ENCODE measurements around the gene ZGRF1.
"Not testable (repeated sequence)": the region's sequence is repeated elsewhere in the genome, so short reads cannot be mapped to it uniquely, and the experiment has no call there.

Gene ZGRF1

GRCh38 chr4:112513971-112514646, 122.6 kb downstream of the ZGRF1 start:
- Mint-ChIP-seq H3K27ac (no peak overlapping the region), H3K4me1 (ENCODE audit: low read depth in 2 of 2) (peaks cover 44 to 46% of the 10 kb centered on the region in 2 donors), H3K27me3 (peaks cover 94 to 98% of the 10 kb centered on the region in 2 donors), H3K4me3 (peak overlapping the region; percentile 88 to 90), H3K9me3 (no peaks in the 10 kb centered on the region), H3K36me3 (ENCODE audit: insufficient read depth) (peaks cover 14% of the 10 kb centered on the region)
- ATAC-seq (replicated peaks): no peak
- no peak for DNase-seq

DNA sequence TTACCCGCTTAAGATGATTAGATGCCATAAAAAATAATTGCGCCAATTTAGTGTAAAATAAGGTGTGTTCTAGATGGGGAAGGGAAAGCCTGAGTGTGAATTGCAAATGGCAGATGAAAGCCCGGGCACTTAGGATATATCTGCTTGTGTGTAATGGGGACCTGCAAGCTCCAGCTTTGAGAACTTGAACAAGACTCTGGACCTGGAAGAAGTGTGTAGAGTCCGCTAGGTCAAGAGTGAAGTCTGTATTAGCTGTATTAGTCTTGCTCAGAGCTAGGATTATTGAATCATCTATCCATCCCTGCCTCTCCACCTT, 124.9 kb downstream of the ZGRF1 start:
- Mint-ChIP-seq H3K4me1 (ENCODE audit: low read depth in 2 of 2) (peaks cover 31 to 36% of the 10 kb centered on the region in 2 donors), H3K36me3 (ENCODE audit: insufficient read depth) (peaks cover 11% of the 10 kb centered on the region), H3K9me3 (no peaks in the 10 kb centered on the region), H3K4me3 (no peak overlapping the region), H3K27ac (no peak overlapping the region), H3K27me3 (peaks cover 89 to 98% of the 10 kb centered on the region in 2 donors)
- ATAC-seq (replicated peaks): no peak
- no peak for DNase-seq

DNA sequence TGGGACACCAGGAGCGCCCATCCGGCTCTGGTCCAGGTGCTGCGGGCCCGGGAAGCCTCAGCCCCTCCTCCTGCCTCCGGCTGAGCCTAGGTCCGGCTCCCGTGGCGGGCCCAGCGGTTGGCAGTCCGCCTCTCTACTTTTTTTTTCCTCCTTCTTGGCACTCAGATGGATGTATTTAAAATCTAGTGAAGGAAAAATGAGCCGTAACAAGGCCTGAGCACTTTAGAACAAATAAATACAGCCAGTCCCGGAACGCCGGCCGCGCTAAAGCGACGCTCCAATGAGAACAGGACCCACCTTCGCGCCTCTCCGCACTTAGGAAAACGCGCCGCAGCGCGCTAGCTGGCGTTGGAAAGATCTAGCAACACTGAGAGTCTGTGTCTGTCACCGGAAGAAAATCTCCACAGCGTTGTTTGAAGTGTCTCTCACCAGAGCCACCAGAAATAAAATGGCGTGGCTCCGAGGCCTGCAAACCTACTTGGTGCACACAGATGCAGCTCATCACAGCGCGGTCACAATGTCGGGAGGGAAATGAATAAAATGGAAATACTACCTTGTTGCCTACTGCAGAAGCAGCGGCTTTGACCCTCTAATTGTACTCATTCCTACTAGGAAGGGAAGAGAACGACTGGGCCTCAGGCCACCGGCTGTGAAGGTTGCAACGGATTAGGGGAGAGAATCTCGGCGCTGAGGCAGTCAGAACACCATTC, 125.5 kb downstream of the ZGRF1 start:
- ATAC-seq (replicated peaks) (no peak), DNase-seq (no peak)
- peak overlapping the region in 1 of 2 donors; percentile 60 for H3K4me3 Mint-ChIP-seq
- peaks cover 9% of the 10 kb centered on the region for H3K36me3 Mint-ChIP-seq (ENCODE audit: insufficient read depth)
- H3K27ac Mint-ChIP-seq: no peak overlapping the region
- H3K9me3 Mint-ChIP-seq: no peaks in the 10 kb centered on the region
- peaks cover 28 to 32% of the 10 kb centered on the region in 2 donors for H3K4me1 Mint-ChIP-seq (ENCODE audit: low read depth in 2 of 2)
- peaks cover 89 to 98% of the 10 kb centered on the region in 2 donors for H3K27me3 Mint-ChIP-seq

DNA sequence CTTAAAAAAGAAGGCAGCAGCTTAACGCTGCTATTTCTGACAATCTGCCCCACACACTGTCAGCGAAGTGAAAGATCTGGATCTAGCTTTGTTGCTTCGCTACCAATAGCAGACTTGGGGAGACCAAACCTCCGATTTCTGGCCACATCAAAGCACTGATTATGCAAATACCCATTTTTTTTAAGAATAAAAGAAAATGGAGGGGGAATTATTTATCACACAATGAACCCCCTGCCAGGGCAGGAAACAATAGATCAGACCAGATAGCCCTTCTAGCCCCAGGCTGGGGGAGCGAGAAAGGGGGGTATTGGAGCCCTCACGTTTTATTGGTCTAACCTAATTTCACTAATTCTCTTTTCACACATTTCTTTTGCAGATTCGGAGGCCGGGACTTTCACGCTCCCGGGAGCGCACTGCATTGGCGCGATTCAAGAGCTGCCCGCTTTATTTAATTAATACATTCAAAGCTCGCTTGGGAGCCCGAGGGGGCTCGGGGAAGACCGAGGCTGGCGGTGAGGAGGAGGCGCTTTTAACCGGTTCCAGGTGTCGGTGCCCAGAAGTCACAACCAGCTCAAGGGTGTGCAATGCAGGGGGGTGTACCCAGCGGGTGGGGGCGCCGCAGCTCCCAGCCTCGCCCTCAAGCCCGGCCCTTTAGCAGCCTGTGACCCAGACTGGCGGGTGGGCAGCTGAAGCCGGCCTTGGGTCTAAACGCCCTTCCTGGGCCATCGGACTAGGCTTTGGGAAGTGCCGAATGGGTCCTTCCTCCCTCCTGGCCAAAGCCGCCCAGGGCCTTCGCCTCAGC, 126.2 kb downstream of the ZGRF1 start:
- Mint-ChIP-seq H3K36me3 (ENCODE audit: insufficient read depth) (peaks cover 5% of the 10 kb centered on the region), H3K27me3 (peaks cover 89 to 98% of the 10 kb centered on the region in 2 donors), H3K4me3 (peak overlapping the region; percentile 54 to 66), H3K4me1 (ENCODE audit: low read depth in 2 of 2) (peaks cover 23 to 28% of the 10 kb centered on the region in 2 donors), H3K9me3 (no peaks in the 10 kb centered on the region), H3K27ac (no peak overlapping the region)
- ATAC-seq (replicated peaks): peak; percentile 44
- DNase-seq: no peak

- Mint-ChIP-seq H3K4me1 (ENCODE audit: low read depth in 2 of 2) (peaks cover 14 to 24% of the 10 kb centered on the region in 2 donors), H3K27me3 (peaks cover 81 to 98% of the 10 kb centered on the region in 2 donors), H3K9me3 (no peaks in the 10 kb centered on the region), H3K4me3 (peak overlapping the region; percentile 54 to 66), H3K27ac (no peak overlapping the region), H3K36me3 (ENCODE audit: insufficient read depth) (peaks cover 5% of the 10 kb centered on the region)
- no peak for ATAC-seq (replicated peaks)
- no peak for DNase-seq
Observed at GRCh38 chr4:112509243-112510141, 127.2 kb downstream of the ZGRF1 start.

- Mint-ChIP-seq H3K27ac (no peak overlapping the region), H3K9me3 (no peaks in the 10 kb centered on the region), H3K4me3 (peak overlapping the region; percentile 54 to 66), H3K27me3 (peaks cover 76 to 93% of the 10 kb centered on the region in 2 donors), H3K4me1 (ENCODE audit: low read depth in 2 of 2) (peaks cover 10 to 18% of the 10 kb centered on the region in 2 donors), H3K36me3 (ENCODE audit: insufficient read depth) (peaks cover 5% of the 10 kb centered on the region)
- no peak for DNase-seq
- no peak for ATAC-seq (replicated peaks)
Observed at GRCh38 chr4:112508356-112508755, 128.4 kb downstream of the ZGRF1 start.

GRCh38 chr4:112504807-112505206, 131.9 kb downstream of the ZGRF1 start:
- Mint-ChIP-seq H3K27me3 (peaks cover 66 to 81% of the 10 kb centered on the region in 2 donors), H3K27ac (no peak overlapping the region), H3K4me3 (no peak overlapping the region), H3K9me3 (no peaks in the 10 kb centered on the region), H3K36me3 (ENCODE audit: insufficient read depth) (peaks cover 2% of the 10 kb centered on the region), H3K4me1 (ENCODE audit: low read depth in 2 of 2) (peaks cover 8 to 11% of the 10 kb centered on the region in 2 donors)
- ATAC-seq (replicated peaks): no peak
- no peak for DNase-seq

GRCh38 chr4:112502871-112503270, 133.8 kb downstream of the ZGRF1 start:
- H3K4me1 Mint-ChIP-seq (ENCODE audit: low read depth in 2 of 2): no peaks in the 10 kb centered on the region
- ATAC-seq (replicated peaks) (no peak), DNase-seq (no peak)
- peaks cover 53 to 81% of the 10 kb centered on the region in 2 donors for H3K27me3 Mint-ChIP-seq
- H3K4me3 Mint-ChIP-seq: no peak overlapping the region
- no peaks in the 10 kb centered on the region for H3K36me3 Mint-ChIP-seq (ENCODE audit: insufficient read depth)
- H3K9me3 Mint-ChIP-seq: no peaks in the 10 kb centered on the region
- no peak overlapping the region for H3K27ac Mint-ChIP-seq

- DNase-seq (no peak), ATAC-seq (replicated peaks) (no peak)
- Mint-ChIP-seq H3K36me3 (ENCODE audit: insufficient read depth) (no peaks in the 10 kb centered on the region), H3K27ac (no peak overlapping the region), H3K27me3 (peaks cover 19 to 26% of the 10 kb centered on the region in 2 donors), H3K9me3 (peaks cover 0 to 11% of the 10 kb centered on the region in 2 donors), H3K4me1 (ENCODE audit: low read depth in 2 of 2) (no peaks in the 10 kb centered on the region), H3K4me3 (no peak overlapping the region)
Observed at GRCh38 chr4:112492321-112492720, 144.4 kb downstream of the ZGRF1 start.

DNA sequence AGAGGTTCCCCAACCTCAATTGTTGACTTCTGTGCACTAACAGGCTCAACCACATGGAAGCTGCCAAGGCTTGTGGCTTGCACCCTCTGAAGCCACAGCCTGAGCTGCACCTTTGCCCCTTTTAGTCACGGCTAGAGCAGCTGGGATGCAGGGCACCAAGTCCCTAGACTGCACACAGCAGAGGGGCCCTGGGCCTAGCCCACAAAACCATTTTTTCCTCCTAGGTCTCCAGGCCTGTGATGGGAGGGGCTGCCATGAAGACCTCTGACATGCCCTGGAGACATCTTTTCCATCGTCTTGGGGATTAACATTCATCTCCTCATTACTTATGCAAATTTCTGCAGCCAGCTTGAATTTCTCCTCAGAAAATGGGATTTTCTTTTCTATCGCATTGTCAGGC, 145.9 kb downstream of the ZGRF1 start:
- Mint-ChIP-seq H3K9me3 (peaks cover 0 to 11% of the 10 kb centered on the region in 2 donors), H3K27me3 (peaks cover 19 to 37% of the 10 kb centered on the region in 2 donors)
- not testable (repeated sequence) for H3K27ac Mint-ChIP-seq; DNase-seq; H3K4me3 Mint-ChIP-seq; H3K36me3 Mint-ChIP-seq (ENCODE audit: insufficient read depth); ATAC-seq (replicated peaks); H3K4me1 Mint-ChIP-seq (ENCODE audit: low read depth in 2 of 2)
